HG02943 (cell line): ENCODE results near the gene PARD3.

ENCODE experiments used
- ATAC-seq: cut with Tn5 transposase; IDR thresholded peaks from one replicate; pipeline ENCODE4 v1.9.1; 2021; ENCODE audit warnings: mild to moderate bottlenecking, low read depth, moderate library complexity; ENCODE audit not compliant: unreplicated experiment

PARD3 gene

DNA sequence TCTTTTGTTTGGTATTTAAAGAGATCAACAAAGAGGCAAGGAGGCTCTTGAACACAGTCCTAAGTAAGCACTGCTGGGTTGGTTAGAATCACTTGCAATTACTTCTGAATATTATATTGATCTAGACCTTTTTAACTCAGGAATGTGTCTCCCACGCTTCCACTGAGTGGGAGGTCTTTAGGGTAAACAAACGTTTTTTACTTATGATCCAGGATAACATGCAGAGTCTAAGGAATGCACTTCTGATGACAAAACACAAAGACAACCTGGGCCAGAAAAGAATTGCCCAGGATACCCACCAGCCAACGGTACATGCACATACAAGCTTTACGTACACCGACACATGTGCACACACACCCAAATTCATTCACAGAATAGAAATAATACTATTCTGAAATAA lies 626.9 kb downstream of the PARD3 start:
- ATAC-seq, result no peak

DNA sequence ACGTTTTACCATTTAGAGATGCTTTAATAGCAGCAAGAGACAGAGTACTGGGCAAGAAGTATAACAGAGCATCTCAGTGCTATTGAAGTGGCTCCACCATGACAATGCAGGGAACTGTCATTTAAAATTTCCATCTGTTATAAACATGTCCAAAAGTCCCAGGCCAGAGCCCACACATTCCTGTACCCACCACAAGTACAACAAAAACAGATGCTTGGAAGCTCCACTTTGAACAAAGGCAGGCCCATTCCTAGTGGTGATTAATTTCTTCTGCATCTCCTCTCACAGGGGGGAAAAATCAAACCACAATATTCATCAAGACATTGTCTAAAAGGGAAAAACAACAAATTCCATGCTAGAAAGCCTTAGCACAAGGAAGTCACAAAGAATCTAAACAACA lies 627.9 kb downstream of the PARD3 start:
- no peak for ATAC-seq

DNA sequence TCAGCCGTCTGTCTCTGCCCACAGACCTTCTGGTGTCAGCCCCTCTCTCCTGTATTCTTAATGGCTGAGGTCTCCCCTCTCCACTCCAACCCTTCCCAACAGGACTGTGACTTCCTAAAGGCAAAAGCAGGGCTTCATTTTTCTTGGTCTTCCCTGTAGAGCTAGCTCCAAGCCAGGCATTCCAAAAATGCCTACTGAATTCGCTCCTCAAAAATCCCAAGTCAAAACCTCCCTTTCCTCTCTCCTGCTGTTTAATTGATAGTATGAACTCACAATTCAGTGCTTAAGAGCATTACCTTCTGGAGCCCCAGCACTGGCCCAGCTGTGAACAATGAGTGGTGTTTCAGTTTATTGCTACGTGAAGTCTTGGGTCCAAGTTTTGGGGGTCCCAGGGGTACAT lies 628.4 kb downstream of the PARD3 start:
- no peak for ATAC-seq

DNA sequence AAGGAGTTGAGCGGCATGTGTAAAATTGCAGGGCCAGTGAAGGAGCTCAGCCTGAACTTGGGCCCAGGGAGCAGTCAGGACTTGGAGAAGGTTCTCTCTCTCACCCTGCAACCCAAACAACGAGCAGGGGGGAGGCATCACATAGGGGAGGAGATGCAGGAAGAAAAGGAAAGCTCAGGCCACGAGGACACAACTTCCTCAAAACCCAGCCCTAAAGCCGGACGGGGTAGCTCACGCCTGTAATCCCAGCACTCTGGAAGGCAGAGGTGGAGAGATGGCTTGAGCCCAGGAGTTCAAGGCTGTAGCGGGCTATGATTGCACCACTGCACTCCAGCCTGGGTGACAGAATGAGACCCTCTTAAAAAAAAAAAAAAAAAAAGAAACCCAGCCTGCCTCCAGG lies 629.1 kb downstream of the PARD3 start:
- ATAC-seq, result no peak

DNA sequence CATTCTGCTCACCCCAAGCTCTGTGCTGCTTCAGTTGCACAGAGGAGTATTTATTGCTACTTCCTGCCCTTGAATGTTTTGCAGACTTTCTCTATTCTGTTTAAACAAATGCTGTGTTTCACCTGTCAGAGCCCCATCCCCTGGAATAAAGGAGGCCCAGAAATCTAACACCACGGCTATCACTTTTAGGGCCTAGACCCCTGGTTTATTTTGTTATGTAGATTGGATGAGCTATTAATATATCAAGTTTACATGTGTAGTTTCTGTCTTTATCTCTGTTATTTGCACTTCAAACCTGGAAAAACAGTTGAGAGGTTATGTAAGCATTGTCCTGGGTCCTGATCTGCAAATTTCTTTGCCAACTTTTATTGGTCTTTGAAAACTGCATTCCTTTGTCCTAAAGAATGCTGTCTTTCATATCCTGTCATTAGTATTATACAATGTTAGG lies 630.1 kb downstream of the PARD3 start:
- no peak for ATAC-seq

DNA sequence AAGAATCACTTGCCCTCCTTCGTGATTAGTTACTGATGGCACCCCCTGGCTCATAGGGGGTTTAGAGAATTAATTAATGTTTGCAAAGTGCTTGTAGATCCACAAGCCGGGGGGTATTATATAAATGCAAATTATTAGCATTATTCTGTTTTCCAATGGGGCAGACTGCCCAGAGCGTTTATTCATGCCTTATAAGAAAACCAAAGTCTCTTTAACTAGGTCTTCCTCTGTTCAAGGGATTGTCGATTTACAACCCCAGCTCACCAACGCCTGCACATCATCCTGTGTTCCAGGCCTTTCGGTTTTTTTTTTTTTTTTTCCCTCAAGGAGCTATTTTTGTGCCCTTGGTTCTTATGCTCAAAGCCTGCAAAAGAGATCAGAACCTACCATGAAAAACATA lies 630.7 kb downstream of the PARD3 start:
- ATAC-seq, result no peak

DNA sequence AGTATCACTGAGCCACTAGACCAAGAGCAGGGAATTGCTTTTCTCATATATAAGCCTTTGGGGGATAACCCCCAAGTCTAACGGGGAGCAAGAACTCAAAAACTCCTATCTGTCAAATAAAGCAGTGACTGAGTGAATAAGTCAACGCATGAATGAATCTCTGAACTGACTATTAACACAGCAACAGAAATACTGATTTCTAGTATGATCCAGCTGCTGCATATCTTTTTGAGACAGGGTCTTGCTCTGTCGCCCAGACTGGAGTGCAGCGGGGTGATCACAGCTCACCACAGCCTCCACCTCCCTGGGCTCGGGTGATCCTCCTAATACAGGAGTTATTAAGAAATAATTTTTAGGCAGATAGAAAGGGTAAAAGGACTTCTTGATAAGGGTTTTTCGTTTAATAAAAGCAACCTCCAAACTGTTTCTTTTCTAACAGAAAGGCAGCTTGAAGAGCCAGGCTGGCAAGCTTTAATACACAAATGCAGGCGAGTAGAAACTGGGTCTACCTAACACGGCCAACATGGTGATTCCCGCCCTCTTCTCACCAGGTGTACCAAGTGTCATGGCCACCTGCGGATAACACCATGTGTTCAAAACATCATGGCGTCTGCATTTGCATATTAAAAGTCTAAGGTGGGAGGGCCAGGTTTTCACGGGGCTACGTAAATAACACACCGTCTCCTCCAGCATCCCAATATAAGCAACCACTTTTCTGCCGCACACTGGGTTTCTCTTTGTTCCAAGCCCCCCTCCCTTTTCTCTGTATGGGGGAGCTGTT lies 631.9 kb downstream of the PARD3 start:
- no peak for ATAC-seq

DNA sequence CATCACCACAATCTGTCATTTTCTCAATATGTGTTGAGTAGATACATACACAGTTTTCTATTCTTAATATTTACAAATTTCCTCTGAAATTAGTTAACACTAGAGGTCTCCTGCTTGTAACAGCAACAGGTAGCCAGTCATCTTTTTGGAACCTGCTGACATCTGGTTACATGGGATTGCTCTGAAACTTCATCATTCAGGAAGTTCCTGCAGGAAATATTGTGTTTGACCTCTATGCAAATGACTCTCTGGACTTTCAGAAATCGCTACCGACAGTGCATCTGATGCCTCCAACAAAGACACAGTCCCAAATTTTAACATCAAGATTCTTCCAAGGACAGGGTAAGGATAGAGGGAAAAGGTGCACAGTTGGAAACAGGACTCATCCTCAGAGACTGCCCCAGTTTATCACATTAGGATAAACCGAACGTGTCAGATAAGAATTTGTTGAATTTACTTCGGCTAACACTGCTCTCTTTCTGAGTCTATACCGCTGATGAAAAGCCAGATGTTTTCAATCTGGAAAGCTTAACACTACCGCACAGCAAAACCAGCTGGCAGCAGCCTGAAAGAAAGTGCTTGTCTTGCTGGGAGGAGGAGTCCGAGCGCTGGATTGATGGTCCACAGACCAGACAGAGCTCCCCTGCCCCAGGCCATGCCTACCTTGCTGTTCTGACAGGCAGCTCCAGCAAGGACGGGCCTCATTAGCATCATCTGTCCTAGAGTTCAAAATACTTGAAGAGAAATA lies 633.4 kb downstream of the PARD3 start:
- no peak for ATAC-seq

DNA sequence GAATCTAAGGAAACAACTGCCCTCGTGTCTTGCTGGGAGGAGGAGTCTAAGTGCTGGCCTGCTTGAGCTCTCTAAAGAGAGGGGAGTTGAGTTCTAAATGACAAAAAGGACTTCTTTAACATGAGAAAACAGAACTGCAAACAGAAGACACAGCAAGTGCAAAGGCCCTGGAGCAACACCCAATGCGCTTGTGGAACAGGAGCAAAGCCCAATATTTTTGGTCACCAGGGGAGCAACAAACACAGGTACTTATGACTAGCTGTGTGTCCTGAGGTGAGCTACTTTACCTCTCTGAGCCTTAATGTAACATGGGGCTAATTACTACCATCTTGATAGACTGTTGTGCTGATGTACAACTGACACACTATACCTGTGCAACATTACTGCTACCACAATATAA lies 634.3 kb downstream of the PARD3 start:
- ATAC-seq, result no peak

DNA sequence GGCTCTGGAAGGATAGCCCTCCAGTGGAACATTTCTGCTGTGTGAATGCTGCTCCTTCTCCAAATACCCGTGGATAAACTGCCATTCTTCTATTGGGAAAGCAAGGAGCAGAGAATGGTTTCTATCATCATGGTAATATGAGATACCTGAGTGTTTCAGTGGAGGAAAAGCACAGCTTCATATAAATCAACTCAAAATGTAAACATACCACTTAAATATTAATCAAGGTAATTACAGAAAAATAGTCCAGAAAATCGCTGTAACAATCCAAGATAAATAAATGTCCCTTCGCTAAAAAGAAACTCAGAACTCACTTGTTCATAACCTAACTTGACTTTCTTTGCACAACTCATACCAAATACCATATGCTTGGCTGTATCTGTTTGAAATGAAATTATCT lies 635.8 kb downstream of the PARD3 start:
- no peak for ATAC-seq

DNA sequence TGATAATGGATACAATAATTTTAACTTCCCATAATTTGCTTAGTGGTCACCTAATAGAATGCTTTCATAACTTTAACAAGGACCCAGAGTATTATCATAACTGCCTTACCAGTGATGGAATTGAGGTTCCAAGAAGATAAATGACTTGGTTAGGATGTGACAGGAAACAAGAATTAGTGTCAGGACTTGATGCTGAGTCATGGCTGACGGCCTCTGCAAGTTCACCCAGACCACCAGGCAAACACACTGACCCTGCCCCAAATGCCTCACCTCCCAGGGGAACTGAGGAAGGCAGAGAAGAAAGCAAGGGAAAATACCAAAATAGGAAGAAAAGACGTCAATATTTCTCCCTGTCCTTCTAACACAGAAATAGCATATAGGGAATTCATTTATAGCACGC lies 636.3 kb downstream of the PARD3 start:
- no peak for ATAC-seq

DNA sequence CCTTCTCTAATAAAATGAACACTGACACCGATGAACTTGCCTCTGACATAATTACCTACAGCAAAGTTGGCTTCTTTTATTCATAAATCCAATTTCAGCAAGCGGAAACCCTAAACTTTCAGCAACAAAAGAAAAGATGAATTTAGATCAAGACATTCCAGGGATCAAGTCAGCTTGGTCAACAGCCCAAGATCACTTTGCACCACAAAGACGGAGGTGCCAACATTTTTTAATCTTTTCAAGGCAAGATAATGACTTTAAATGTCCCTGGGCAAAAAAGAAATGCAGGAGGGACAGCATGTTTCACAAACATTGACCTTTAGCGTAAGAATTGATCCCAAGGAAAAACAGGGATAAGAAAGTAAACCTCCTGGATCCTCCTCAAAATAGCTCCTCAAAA lies 636.9 kb downstream of the PARD3 start:
- no peak for ATAC-seq

DNA sequence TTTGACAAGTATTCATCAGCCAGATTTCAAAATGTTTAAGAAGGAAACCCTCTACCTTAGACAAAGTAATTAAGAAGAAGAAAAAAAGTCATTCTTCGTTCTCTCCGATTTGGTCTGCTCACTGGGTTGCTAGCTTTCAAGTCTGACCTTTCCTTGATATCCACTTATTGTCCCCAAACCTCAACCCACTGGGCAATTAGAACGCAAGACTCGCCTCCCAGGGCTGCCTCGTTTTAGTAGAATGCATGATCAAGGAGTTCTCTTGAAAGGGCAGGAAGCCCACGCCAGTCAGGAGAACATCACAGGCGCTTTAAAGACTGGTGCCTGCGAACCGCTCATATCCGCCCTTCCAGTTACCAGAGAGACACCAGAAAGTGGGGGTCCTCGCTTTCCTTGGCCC lies 637.7 kb downstream of the PARD3 start:
- ATAC-seq, result no peak

DNA sequence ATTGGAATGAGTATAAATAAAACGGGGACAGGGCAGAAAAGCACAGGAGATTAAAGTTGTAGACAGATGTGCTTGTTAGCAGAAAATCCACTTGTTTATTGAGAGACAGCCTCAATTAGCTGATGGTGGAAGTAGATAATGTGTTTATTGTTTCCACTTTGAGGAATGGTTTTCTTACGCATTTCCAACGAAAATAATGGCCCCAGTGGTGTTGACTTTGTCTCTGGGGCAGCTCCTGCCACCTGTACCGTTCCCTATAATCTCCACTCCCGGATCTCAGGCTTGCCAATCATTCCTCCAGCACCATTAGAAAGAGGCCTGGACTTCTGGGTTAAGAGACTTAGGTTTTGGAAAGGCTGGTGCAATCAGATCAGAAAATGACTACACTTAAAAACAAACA lies 638.7 kb downstream of the PARD3 start:
- no peak for ATAC-seq

DNA sequence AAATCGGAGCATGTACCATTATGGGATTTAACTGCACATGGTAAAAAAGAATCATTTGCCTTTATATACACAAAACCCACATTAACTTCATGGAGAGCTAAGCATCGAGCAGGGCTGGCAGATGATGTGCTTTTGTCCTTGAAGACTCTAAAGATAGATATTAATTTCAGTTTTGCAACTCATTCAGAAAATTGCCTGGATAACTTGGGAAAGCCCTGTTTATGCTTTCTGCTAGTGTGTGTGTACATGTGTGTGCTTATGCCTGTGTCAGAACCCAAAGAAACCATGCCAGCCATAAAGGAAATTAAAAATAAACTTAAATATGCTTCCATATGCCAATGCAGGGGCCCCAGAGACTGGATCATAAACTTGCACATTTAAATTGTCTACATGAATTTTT lies 640.0 kb downstream of the PARD3 start:
- no peak for ATAC-seq

DNA sequence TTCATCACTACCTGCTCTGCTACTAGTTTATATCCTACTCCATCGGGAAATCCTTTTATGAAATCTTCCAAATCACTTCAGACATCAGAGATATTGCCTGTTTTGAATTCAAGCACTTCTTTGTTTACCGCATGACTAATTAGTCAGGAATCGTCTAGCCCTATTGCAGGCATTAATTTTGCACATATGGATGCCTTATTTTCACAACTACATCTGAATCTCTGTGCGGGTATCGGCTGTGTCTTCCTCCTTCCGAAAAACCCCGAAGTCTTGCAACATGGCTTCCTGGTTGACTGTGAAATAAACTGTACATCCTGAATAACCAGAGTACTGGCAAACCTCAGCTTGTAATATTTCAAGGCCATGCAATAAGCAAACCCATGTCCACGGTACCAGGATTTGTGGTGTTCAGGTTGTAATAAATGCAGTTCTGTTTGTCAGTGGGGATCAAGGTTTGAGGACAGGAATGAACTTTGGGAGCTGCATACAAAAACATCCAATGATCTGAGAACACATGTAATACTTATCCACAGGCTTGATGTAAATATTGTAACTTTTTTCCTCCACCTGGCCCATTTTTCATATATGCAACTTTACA lies 642.1 kb downstream of the PARD3 start:
- ATAC-seq, result no peak

DNA sequence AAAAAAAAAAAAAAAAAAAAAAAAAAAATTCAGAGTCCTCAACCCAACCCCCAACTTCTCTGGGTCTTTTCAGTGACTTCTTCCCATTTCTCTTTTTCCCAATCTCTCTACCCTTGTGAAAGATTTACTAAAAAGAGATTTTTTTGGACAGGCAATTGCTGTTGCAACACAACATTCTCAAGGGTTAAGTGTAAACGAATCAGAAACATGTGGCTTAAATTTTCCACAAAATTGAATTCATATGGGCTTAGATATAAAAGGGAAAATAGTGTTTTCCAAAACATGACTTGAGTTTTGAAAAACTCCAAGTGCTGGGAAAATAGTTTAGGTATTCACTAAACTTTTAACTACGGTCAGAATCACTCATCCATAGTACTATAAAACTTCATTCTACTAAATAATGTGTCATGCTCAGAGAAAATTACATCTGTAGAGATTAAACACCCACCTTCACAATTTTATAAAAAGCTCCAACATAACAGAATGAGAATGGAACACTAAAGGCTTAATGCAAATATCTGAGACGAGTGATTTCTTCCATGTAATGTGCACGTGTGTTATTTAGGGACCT lies 643.1 kb downstream of the PARD3 start:
- no peak for ATAC-seq

DNA sequence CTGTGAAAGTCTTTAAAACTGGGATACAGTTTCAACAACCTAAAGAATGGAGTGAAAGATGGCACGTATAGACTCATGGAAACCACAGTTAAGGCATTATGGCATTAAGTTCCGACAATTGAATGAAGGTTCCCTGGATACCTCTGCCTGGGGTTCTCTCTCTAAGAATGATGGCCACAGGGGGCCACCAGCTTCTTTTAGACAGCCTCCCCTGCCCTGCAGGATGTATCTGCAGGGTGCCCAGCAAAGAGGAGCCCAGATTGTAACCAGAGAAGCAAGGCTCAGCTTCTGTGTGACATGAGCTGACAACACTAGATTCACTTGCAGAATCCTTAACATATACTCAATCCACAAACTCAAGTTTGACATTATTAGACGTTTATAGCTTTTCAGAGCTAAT lies 645.4 kb downstream of the PARD3 start:
- ATAC-seq, result no peak

DNA sequence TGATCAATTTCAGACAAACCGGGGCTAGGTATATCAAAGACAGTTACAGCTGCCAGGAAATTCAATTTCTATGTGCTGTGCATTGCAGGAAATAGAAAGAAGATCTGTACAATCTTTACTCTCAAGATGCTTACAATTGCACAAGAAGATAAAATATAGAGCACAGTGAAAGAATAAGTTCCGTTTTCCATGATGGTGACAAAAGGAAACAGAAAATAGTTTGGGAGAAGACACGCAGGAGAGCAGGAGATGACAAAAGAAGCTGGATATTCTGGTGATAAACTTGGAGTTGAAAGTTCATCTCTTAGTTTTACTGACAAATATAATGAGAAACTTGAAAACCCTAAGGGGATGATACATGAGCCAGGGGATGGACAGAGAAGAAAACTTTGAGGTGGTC lies 646.0 kb downstream of the PARD3 start:
- no peak for ATAC-seq

DNA sequence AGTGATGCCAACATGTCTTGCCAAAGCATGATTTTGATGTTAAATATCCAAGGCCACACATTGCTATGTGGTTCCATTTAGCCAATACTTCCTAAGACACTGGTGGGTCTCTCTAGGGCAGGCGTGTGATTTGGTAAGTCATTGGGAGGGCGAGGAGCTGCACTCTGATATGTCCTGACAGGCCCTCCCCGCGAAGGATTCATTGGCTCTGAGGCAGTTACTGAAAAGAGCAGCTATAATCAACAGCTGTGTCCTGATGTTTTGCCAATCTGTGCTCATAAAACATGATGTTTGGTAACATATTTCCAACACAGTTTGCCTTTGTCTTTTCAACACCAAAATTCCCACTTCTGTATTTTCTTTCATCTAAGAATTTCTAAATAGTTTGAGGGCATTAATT lies 646.7 kb downstream of the PARD3 start:
- no peak for ATAC-seq

DNA sequence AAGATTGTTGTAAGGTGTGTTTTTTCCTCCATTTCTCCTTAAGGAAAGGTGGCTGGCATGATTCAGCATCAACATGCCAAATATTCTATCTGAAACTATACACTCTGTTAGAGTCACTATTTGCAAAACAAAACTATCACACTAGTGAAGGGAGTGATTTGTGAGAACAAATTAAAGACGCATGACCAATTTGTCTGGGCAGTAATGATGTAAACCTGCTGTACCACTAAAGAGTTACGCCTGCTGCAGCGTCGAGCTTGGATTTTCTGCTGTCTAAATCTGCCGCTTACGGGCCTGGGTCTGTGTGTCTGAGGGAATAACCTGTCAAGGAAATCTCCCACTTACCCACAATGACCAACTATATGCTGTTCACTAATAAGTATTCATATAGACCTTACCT lies 648.3 kb downstream of the PARD3 start:
- no peak for ATAC-seq
